ENCODE measurements around the gene FOS.

Gene FOS

GRCh38 chr14:75267141-75267721 lies 11.4 kb upstream of the FOS start:
- H3K27ac ChIP-seq (ENCODE audit: low read depth, low read length, severe bottlenecking) = peak overlapping the region; percentile 99
- WGBS, 2 experiments (ENCODE audit: insufficient coverage in 2 of 2) = 80% methylated on average over 1 of the region's 3 CpGs; no CpG with 5 or more reads in 1 of the 2 experiments
- H3K9me3 ChIP-seq (ENCODE audit: control insufficient read depth, low read length) = no peaks in the 10 kb centered on the region
- no peak overlapping the region for H3K4me3 ChIP-seq (ENCODE audit: extremely low read depth, insufficient read depth, low read length, poor library complexity, severe bottlenecking)
- peaks cover 15% of the 10 kb centered on the region for H3K4me1 ChIP-seq (ENCODE audit: control insufficient read depth, insufficient read depth, low read length, poor library complexity, severe bottlenecking)
- H3K36me3 ChIP-seq (ENCODE audit: control insufficient read depth, insufficient read depth, low read length) = no peaks in the 10 kb centered on the region

DNA sequence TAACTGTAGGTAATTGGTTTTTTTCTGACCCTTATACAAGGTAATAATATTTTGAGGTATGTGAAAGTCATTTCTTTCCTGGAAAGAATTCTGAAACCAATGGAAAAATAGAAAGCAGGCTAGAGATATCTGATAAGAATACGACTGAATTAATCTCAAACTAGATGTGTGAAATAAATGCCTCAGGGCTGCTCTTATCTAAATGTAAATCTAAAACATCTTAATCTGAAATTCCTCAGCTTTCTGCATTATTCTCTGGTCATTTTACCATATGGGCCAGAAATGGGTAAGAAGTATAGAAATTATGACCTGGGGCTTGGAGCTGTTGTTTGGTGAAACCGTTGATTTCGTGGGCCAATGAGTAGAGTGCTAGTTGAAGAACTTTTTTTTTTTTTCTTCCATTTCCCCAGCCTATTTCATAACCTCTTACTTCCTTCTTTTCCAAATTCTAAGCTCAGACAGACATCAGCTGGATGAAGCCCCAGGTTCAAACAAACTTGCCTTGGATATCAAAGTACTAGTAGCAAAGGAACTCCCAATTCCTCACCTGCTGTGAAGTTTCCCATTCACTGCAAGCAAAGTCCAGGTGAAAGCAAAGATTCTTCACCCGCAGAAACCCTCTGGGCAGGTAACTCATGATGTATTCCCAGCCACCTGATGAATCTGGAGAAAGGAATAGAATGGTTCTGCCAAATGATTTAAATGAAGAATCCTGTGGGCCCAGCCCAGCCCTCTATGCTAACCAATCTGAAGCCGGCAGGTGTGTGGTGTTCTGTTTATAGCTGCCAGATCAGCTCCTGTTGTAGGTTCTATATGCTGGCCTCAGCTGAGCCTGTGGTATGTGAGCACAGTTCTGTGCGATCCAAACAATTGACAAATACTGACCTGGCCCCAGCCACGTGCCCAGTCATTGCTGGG lies 9.7 kb upstream of the FOS start:
- Histone ChIP-seq H3K4me3 (ENCODE audit: extremely low read depth, insufficient read depth, low read length, poor library complexity, severe bottlenecking) (no peak overlapping the region), H3K9me3 (ENCODE audit: control insufficient read depth, low read length) (no peaks in the 10 kb centered on the region), H3K36me3 (ENCODE audit: control insufficient read depth, insufficient read depth, low read length) (no peaks in the 10 kb centered on the region), H3K4me1 (ENCODE audit: control insufficient read depth, insufficient read depth, low read length, poor library complexity, severe bottlenecking) (peaks cover 22% of the 10 kb centered on the region), H3K27ac (ENCODE audit: low read depth, low read length, severe bottlenecking) (peak overlapping the region; percentile 99)
- WGBS, 2 experiments (ENCODE audit: insufficient coverage in 2 of 2) = 59 to 70% methylated on average over 4 of the region's 7 CpGs

GRCh38 chr14:75271514-75271913 lies 7.1 kb upstream of the FOS start:
- Histone ChIP-seq H3K27ac (ENCODE audit: low read depth, low read length, severe bottlenecking) (no peak overlapping the region), H3K4me3 (ENCODE audit: extremely low read depth, insufficient read depth, low read length, poor library complexity, severe bottlenecking) (no peak overlapping the region), H3K36me3 (ENCODE audit: control insufficient read depth, insufficient read depth, low read length) (no peaks in the 10 kb centered on the region), H3K9me3 (ENCODE audit: control insufficient read depth, low read length) (no peaks in the 10 kb centered on the region), H3K4me1 (ENCODE audit: control insufficient read depth, insufficient read depth, low read length, poor library complexity, severe bottlenecking) (peaks cover 22% of the 10 kb centered on the region)
- 93 to 95% methylated on average over 3 to 4 of the region's 9 CpGs for WGBS, 2 experiments (ENCODE audit: insufficient coverage in 2 of 2)

DNA sequence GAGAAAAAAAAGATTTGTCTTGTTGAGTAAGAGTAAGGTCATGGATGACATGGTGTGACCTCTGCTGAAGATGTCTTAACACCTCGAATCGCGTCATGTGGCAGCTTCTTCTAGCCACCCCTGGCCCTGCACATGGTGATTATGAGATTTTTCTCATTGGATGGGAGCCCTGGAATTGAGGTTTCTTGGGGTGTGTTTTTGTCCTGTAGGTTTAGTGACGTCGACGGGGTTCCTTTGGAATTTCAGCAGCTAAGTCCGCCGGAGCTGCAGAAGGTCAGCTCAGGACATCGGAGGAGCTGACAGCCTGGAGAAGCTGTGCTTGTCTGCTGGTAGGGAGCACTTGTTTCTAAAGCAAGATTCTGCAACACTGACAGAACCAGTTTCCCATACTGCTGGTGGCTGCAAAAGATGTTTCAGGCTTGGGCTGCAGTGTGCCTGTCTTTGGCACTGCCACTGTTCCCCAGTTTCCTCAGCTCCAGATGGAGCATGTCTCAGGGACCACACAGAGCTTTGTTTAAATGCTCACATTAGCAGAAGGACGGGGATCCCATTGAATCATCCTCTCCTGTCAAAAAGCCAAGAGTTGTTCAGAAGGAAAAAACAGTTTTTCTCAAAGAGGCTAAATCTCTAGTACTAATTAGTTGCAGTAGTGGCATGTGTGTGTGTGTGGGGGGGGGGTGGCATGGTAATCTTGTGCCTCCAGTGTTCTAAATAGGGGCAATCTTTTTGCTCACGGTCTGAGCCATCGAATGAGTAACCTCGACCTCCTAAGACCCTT lies 5.2 kb upstream of the FOS start:
- Histone ChIP-seq H3K27ac (ENCODE audit: low read depth, low read length, severe bottlenecking) (peak overlapping the region; percentile 29), H3K9me3 (ENCODE audit: control insufficient read depth, low read length) (no peaks in the 10 kb centered on the region), H3K4me1 (ENCODE audit: control insufficient read depth, insufficient read depth, low read length, poor library complexity, severe bottlenecking) (peaks cover 19% of the 10 kb centered on the region), H3K4me3 (ENCODE audit: extremely low read depth, insufficient read depth, low read length, poor library complexity, severe bottlenecking) (no peak overlapping the region), H3K36me3 (ENCODE audit: control insufficient read depth, insufficient read depth, low read length) (no peaks in the 10 kb centered on the region)
- 91 to 94% methylated on average over 13 of the region's 13 CpGs for whole genome bisulfite sequencing, 2 experiments (ENCODE audit: insufficient coverage in 2 of 2)

DNA sequence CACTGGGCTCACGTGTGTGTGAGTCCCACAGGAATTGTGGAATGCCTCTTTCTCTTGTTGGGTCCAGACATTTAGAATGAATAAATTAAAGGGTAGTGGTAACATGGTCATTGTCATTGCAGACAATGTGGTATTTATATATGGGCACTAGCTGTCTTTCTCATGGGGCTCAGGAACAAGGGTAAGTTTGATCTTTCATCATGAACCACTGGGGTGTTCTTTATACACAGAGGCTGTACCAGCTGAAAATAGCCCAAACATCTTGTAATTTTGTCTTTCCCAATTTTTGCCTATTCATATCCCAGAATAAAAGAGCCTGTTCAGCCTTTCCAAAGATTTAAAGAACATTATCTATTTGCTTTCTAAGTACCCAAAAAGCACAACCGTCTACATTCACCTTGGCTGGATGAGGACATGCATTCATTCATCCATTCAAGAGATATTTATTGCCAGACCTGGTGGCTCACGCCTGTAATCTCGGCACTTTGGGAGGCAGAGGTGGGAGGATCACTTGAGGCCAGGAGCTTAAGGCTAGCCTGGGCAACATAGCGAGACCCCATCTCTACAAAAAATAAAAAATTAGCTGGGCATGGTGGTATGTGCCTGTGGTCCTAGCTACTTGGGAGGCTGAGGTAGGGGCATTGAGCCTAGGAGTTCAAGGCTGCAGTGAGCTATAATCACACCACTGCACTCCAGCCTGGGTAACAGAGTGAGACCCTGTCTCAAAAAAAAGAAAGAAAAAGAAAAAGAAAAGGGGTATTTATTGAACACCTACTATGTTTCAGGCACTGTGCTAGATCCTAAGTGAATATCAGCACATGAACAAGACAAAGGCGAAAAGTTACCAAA lies 4.4 kb upstream of the FOS start:
- Histone ChIP-seq H3K36me3 (ENCODE audit: control insufficient read depth, insufficient read depth, low read length) (no peaks in the 10 kb centered on the region), H3K4me1 (ENCODE audit: control insufficient read depth, insufficient read depth, low read length, poor library complexity, severe bottlenecking) (peaks cover 19% of the 10 kb centered on the region), H3K4me3 (ENCODE audit: extremely low read depth, insufficient read depth, low read length, poor library complexity, severe bottlenecking) (no peak overlapping the region), H3K9me3 (ENCODE audit: control insufficient read depth, low read length) (no peaks in the 10 kb centered on the region), H3K27ac (ENCODE audit: low read depth, low read length, severe bottlenecking) (no peak overlapping the region)
- WGBS, 2 experiments (ENCODE audit: insufficient coverage in 2 of 2) = 90 to 95% methylated on average over 4 to 5 of the region's 6 CpGs

DNA sequence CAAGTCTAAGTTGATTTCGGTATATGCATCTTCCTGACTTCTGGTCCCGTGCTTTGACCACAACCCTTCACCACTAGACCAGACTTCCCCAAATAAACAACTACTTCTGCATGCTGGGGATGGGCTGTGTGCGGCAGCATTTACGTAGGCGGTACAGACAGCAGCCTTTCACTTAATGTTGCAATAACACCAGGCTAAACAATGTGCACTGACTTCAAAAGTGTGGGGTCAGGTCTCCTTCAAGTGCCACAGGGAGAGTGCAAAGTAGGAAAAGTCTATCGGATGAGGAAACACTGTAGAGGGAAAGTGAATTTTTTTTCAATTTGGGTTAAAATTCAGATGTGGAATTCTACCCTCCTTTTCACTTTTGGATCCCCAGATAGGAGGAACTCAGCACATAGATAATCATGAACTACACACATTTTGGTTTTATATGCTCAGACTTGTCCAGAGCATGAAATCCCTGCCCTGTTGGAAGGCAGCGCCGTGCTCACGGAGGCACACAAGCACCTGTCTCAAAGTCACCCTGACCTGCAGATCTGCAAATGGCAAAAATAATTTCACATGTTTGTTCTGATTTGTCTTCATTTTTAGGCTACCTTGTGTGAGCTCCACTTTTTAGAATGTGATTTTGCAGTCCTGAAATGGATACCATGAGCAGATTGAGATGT lies 3.6 kb upstream of the FOS start:
- WGBS, 2 experiments (ENCODE audit: insufficient coverage in 2 of 2) = 88 to 96% methylated on average over 4 to 9 of the region's 9 CpGs

DNA sequence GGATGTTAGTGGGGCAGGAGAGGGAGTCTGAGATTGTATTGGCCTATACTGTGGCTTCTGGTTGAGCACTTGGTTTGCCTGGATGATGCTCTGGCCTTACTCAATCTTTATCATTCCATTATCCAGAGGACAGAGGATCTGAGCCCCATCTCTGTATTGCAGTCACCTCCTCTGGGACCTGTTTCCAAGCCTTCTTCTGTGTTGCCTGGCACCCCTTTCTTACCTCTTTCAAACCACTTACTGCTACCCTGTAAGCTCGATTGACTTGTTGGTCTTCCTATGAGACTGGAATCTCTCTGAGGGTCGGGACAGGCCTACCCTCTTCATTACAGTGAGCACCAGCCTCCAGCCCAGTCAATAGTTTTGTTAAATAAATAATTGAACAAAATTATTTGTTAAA lies 3.0 kb upstream of the FOS start:
- no peaks in the 10 kb centered on the region for H3K9me3 ChIP-seq (ENCODE audit: control insufficient read depth, low read length)
- WGBS, 2 experiments (ENCODE audit: insufficient coverage in 2 of 2) = no CpG with 5 or more reads among the region's 2 CpGs
- peaks cover 25% of the 10 kb centered on the region for H3K4me1 ChIP-seq (ENCODE audit: control insufficient read depth, insufficient read depth, low read length, poor library complexity, severe bottlenecking)

More for the DNA sequence above, 3.6 kb upstream of the FOS start:
- Histone ChIP-seq H3K9me3 (ENCODE audit: control insufficient read depth, low read length) (no peaks in the 10 kb centered on the region), H3K4me3 (ENCODE audit: extremely low read depth, insufficient read depth, low read length, poor library complexity, severe bottlenecking) (no peak overlapping the region), H3K36me3 (ENCODE audit: control insufficient read depth, insufficient read depth, low read length) (peaks cover 4% of the 10 kb centered on the region), H3K4me1 (ENCODE audit: control insufficient read depth, insufficient read depth, low read length, poor library complexity, severe bottlenecking) (peaks cover 22% of the 10 kb centered on the region), H3K27ac (ENCODE audit: low read depth, low read length, severe bottlenecking) (no peak overlapping the region)

DNA sequence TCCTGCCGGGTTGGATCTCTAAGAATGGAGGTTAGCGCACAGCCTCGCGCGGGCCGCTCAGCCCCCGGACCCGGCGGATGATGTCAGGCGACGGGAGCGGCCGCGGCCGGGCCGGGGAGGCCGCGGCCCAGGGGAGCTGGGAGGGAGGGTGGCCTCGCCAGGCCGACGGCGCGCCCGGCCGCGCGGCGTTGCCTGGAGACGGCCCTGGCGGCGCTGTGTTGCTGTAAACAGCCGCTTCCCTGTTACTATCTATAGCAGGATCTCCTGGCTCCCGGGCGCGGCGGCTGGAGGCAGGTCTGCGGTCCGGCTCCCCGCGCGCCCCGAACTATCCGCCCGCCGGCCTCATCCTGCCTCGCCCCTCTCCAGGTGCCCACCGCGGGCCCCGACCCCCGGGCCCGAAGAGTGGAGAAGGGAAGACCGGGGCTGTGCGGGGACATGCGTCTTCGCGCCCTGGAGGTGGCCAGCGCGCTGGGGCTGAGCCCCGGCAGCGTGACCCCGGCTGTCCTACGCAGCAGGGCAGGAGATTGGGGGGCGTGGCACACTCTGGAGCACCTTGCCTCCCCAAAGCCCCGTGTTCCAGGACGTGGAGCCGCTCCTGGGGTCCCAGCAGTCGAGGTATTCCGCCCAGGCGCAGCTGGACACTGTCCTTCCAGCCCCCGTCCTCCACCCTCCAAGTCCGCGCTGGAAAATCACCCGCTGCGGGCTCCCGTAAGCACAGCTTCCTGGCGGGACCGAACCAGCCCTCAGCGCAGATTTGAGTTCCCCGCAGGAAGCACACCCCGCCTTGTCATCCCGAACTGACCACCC lies 1.4 kb upstream of the FOS start:
- Histone ChIP-seq H3K36me3 (ENCODE audit: control insufficient read depth, insufficient read depth, low read length) (peaks cover 23% of the 10 kb centered on the region), H3K4me1 (ENCODE audit: control insufficient read depth, insufficient read depth, low read length, poor library complexity, severe bottlenecking) (peaks cover 27% of the 10 kb centered on the region), H3K9me3 (ENCODE audit: control insufficient read depth, low read length) (no peaks in the 10 kb centered on the region), H3K4me3 (ENCODE audit: extremely low read depth, insufficient read depth, low read length, poor library complexity, severe bottlenecking) (peak overlapping the region; percentile 92), H3K27ac (ENCODE audit: low read depth, low read length, severe bottlenecking) (peak overlapping the region; percentile 100)
- 0% methylated on average over 69 to 76 of the region's 81 CpGs for WGBS, 2 experiments (ENCODE audit: insufficient coverage in 2 of 2)

More for the DNA sequence above, 3.0 kb upstream of the FOS start:
- H3K27ac ChIP-seq (ENCODE audit: low read depth, low read length, severe bottlenecking) = no peak overlapping the region
- peaks cover 9% of the 10 kb centered on the region for H3K36me3 ChIP-seq (ENCODE audit: control insufficient read depth, insufficient read depth, low read length)
- H3K4me3 ChIP-seq (ENCODE audit: extremely low read depth, insufficient read depth, low read length, poor library complexity, severe bottlenecking) = no peak overlapping the region

- peaks cover 24% of the 10 kb centered on the region for H3K36me3 ChIP-seq (ENCODE audit: control insufficient read depth, insufficient read depth, low read length)
- peak overlapping the region; percentile 100 for H3K27ac ChIP-seq (ENCODE audit: low read depth, low read length, severe bottlenecking)
- 0% methylated on average over 10 to 16 of the region's 27 CpGs for WGBS, 2 experiments (ENCODE audit: insufficient coverage in 2 of 2)
- H3K9me3 ChIP-seq (ENCODE audit: control insufficient read depth, low read length) = no peaks in the 10 kb centered on the region
- peak overlapping the region; percentile 92 for H3K4me3 ChIP-seq (ENCODE audit: extremely low read depth, insufficient read depth, low read length, poor library complexity, severe bottlenecking)
- H3K4me1 ChIP-seq (ENCODE audit: control insufficient read depth, insufficient read depth, low read length, poor library complexity, severe bottlenecking) = peaks cover 27% of the 10 kb centered on the region
Observed at GRCh38 chr14:75277815-75278421, 710 bp upstream of the FOS start.
